SKM-1 (cell line): ENCODE measurements around the gene TNNC2.
"Not testable (repeated sequence)": the region's sequence is repeated elsewhere in the genome, so short reads cannot be mapped to it uniquely, and the experiment has no call there.

Experiments
- DNase-seq: peaks from one replicate; lab custom pipeline; 2025; ENCODE audit not compliant: unreplicated experiment; lab: John Stamatoyannopoulos, UW

Gene TNNC2

DNA sequence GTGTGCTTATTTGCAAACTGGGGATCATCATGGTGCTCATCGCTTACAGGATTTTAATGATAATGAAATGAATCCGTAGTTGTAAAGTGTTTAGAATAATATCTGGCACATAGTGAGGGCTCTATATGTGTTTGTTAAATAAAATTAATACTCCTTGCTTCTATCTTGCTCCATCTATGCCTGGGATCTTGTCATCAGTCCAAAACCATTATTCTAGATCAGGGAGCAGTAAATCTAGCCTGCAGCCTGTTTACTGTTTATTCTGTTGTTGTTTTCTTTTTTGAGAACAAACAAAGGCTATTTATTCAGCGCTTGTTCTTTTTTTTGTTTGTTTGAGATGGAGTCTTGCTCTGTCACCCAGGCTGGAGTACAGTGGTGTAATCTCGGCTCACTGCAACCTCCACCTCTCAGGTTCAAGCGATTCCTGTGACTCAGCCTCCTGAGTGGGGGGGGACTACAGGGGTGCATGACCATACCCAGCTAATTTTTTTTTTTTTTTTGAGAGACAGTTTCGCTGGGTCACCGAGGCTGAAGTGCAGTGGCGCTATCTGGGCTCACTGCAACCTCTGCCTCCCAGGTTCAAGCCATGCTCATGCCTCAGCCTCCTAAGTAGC is 22.0 kb upstream of the TNNC2 start:
- no peak for DNase-seq

DNA sequence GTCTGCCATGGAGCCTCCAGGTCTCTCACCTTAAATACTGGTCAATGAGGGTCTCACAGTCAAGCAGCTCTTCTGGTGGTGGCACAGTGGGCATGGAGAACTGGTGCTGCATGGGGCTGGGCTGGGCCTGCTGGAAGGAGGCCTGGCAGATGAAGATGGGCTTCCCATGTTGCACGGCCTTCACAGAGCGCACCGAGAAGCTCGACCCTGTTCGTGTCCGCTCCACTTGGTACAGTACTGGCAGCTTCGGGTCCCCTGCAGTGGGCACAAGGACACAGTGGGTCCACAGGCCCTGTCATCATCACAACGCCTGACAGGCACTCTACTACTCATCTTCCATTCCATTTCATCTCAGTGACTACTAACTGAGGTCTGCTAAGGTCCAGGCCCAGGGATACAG is 21.3 kb upstream of the TNNC2 start:
- no peak for DNase-seq

DNA sequence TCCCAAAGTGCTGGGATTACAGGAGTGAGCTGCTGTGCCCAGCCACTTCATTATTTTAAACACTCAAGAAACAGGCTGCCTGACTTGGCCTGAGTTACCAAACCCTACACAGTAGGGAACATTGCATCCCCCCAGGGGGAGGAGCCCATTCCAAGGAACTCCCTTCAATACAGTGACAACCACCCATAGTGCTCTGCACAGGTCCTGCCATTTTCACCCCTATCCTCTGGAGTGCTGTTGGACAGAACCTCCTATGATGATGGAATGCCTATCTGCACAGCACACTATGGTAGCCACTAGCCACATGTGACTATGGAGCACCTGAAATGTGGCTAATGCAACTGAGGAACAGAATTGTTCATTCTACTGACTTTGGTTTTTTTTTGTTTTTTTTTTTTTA is 18.3 kb upstream of the TNNC2 start:
- DNase-seq: no peak

DNA sequence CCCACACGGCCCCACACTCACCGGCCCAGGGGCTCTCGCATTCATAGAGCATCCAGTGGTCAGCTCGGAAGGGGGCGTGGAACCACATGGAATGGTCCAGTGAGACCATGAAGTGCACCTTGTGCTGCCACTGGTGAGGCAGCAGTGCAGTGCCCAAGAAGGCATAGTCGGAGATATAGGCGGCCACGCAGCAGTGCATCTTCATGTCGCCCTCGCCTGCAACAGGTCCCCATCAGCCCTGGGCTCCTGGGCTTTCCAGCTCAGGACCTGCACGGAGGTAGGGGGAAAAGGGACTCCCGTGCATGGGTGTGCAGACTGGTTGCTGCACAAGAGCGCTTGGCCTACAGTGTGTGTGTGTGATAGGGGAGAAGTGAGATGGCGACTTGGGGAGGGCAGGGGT is 16.4 kb upstream of the TNNC2 start:
- no peak for DNase-seq

DNA sequence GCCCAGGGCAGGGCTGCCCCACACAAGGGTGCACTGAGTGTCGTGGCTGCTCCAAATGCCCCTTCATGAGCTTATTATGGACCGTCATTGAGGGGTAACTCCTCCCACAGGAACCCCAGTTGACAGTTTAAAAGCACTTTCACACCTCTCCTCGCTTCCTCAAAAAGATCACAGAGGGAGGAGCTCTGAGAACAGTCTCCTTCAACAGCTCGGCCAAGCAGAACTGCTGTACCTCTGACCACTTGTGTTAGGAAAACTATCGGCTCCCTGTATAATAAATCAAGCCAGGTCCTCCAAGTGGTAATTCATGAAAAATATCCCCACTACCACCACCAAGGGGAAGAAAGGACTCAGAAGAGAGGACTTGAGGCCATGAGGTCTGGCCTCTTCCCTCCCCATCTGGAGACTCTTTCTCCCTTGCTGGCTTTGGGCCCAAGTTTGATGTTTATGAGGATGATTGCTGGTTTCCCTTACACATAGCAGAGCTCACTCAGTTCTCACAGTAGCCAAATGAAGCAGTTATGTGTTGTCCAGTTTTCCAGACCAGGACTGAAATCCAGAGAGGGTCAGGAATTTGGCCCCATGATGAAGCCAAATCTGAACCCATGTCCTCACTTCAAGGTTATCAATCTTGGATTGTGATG is 15.2 kb upstream of the TNNC2 start:
- no peak for DNase-seq

DNA sequence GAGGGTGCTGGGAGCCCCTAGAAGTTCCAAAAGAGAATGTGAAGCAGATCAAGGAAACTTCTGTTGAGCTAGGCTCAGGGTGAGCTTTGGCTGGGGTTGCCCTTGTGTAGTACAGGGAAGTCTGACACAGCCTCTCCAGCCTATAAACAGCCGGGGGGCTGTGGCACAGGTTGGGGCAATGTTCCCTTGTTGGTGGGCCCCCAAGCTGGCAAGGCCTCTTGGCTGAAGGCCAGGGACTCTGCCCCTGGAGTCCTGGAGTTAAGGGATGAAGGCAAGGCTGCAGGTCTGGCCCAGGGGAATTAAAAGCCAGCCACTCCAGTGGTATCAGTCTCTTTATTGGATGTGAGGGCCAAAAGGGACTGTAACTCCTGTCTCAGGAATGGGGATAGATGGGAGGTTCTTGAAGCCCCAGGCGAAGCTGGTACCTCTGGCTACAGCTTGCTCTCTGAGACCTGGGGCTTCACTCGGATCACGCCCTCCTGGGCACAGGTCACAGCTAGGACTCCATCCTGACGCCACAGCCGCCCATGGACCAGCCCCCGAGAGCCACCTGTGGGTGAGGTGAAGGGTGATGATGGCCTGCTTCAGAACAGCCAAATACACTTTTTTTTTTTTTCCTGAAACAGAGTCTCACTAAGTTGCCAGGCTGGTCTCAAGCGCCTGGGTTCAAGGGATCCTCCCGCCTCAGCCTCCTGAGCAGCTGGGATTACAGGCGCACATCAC is 14.5 kb upstream of the TNNC2 start:
- no peak for DNase-seq

DNA sequence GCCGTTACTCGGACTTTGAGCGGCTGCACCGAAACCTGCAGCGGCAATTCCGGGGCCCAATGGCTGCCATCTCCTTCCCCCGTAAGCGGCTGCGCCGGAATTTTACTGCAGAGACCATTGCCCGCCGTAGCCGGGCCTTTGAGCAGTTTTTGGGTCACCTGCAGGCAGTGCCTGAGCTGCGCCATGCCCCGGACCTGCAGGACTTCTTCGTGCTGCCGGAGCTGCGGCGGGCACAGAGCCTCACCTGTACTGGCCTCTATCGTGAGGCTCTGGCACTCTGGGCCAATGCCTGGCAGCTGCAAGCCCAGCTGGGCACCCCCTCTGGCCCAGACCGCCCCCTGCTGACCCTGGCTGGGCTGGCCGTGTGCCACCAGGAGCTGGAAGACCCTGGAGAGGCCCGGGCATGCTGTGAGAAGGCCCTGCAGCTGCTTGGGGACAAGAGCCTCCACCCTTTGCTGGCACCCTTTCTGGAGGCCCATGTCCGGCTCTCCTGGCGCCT is 13.6 kb upstream of the TNNC2 start:
- DNase-seq: no peak

DNA sequence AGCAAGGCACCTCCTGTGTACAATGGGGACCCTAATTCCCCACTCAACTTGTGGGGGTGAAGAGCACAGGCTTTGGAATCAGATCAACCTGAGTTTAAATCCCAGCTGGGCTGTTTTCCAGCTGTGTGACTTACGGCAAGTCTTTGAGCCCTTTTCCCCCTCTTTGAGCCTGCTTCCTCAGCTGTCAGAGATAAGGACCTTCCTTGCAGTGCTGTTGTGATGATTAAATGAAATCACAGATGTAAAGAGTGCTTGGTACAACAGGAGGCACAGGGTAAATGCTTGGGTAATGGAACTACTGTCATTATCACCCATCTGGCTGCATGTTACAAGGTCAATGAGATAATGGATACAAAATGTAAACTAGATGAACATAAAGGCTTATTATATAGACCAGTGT is 9.7 kb upstream of the TNNC2 start:
- no peak for DNase-seq

DNA sequence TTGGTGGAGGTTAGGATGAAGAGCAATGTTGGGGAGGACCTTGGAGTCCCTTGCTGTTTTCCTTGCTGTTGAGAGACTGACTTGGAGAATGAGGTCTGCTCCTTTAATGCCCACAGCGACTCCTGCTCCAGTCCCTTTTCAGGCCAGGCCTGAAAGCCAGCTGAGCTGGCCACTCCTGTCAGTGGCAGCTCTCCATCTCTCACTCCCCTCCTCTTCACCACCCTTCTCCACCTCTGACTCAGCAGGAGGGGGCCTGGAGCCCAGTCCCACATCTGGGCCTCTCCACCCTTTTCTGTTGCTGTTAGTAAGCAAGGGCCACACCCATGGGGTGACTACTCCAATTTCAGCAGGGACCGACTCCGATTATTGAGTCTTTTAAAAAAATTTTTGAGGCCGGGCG is 8.7 kb upstream of the TNNC2 start:
- no peak for DNase-seq

DNA sequence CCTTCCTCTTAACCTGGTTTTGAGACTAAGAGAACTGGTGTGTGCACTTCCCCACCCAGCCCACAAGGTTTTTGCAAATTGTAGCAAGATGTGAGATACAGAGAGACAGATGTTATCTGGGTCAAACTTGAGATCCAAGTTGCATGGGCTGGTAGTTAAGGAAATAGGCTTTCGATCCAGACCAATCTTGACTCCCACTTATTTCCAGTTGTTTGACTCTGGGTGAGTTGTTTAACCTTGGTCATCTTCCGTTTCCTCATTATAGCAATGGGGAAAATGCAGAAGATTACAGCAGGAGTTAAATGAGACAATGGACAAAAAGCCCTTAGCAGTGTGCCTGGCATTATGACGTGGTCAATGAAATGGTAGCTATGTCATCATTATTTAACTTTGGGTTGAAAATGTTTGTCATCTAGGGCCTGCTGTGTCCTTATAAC is 8.2 kb upstream of the TNNC2 start:
- peak; percentile 60 for DNase-seq

DNA sequence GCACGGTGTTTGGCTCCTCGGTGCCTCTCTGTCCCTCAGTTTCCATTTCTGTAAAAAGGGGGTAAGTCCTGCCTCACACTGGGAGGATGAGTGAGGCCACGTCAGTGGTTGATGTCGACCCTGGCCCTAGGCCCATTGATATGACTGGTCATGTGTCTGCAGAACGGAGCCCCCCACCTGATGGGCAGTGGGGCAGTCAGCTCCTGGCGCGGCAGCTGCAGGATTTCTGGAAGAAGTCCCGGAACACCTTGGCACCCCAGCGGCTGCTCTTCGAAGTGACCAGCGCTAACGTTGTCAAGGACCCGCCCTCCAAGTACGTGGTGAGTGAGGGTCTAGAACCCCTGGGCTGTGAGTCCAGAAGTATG is 7.7 kb upstream of the TNNC2 start:
- DNase-seq: no peak

DNA sequence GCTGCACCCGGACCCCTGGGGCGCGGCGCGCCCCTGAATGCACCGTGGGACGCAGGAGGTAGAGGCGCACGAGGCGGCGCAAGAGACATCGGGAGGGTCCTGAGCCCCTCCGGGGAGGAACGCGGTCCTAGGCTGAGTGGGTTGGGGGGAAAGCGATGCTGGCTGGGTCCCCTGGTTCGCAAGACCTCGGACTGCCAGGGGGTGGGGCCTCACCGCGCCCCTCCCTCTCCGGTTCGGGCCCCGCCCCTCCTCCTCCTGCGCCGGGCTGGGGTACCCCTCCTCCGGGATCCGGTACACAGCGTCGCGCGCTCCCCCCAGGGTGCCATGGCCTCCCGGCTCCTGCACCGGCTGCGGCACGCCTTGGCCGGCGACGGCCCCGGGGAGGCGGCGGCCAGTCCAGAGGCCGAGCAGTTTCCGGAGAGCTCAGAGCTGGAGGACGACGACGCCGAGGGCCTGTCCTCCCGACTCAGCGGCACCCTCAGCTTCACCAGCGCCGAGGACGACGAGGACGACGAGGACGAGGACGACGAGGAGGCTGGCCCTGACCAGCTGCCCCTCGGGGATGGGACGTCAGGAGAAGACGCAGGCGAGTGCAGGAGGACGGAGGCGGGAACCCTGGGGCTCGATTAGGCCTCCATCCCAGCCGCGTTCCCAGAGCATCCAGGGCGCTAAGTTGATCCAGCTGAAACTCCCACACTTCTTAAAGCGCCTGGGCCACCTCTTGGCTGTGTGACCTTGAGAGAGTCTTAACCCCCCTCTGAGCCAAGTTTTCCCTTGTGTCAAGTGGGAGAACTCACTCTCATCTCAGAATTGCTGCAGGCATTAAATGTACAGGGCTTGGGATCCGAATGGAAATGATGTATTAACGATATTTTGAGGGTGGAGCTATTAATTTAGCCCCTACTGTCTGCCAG is 7.0 kb upstream of the TNNC2 start:
- no peak for DNase-seq

DNA sequence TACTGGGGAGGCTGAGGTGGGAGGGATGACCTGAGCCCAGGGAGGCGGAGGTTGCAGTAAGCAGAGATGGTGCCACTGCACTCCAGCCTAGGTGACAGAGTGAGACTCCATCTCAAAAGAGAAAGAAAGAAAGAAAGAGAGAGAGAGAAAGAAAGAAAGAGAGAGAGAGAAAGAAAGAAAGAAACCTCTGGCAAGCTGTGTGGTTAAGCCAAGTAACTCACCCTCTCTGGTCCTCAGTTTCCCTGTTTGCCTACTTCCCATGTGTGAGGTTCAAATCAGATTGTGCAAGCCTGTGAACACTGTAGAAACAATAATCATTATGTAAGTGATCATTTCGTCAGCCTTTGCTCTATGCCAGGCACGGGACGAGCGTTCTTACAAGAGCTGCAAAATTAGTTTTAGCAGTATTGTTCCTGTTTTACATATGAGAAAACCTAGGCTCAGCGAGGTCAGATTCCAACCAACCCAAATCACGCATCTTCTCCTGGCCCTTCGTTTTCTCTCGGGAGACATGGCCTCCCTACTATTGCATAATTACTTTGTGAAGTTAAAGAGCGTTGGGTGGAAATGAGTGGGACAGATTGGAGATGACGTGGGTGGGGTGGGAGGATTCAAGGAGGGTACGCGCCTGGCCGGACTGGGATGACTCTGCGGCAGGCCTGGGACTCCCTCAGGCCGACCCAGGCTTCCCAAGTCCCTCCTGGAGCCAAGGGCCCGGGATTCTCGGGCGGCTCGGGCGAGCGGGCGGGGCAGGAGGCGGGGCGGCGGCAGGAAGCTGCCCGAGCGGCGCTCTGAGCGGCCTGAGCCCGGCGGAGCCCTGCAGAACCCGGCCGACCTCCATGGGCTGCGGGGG is 6.1 kb upstream of the TNNC2 start, which contains the start of gene SNX21:
Gene SNX21 (plus strand): TSS at position 770 of the 853 bp plus-strand sequence. CDS start 121 bp downstream, outside the sequence.
- DNase-seq: peak; percentile 69

DNA sequence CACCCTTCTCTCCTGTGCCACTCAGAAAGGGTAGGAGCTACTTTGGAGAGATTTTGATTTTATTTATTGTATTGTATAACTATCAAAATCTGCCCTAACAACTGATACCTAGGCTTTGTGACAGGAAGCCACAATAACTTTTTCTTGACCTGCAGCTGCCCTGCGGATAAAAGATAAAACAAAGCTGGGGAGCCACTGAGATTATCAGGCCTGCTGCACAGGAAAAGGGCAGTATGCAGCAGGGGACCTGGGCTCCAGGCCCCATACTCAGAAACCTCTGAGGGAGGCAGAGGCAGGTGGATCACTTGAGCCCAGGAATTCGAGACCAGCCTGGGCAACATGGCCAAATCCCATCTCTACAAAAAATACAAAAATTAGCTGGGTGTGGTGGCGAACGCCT is 5.5 kb upstream of the TNNC2 start:
- DNase-seq: no peak

DNA sequence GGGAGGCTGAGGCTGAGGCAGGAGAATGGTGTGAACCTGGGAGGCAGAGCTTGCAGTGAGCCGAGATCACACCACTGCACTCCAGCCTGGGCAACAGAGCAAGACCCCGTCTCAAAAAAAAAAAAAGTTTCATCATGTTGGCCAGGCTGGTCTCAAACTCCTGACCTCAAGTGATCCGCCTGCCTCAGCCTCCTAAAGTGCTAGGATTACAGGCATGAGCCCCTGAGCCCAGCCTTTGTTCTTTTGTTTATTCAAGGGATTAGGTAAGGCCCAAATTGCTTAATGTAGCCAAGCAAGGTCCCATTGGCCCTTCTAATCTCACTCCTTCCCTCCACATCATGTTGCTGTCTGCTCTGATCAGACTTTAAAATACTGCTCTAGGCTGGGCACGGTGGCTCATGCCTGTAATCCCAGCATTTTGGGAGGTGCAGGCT is 2.6 kb upstream of the TNNC2 start:
- DNase-seq: not testable (repeated sequence)

DNA sequence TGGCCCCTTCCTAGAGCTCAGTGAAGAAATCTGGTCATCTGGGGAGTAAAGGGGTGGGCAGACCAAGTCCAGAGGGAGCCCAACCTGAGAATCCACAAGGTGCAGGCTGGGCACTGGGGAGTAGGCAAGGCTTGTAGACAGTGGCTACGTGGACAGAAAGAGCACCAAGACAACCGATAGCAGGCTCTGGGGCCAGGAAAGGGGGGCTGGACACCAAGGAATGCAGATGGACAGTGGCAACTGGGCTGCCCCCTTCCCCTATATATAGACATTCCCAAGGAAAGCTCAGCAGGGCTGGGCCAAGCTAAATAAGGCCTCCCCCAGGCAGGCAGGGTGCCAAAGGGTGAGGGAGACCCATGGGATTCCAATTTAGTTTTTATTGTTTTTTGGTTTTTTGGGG is 1.5 kb upstream of the TNNC2 start:
- no peak for DNase-seq

DNA sequence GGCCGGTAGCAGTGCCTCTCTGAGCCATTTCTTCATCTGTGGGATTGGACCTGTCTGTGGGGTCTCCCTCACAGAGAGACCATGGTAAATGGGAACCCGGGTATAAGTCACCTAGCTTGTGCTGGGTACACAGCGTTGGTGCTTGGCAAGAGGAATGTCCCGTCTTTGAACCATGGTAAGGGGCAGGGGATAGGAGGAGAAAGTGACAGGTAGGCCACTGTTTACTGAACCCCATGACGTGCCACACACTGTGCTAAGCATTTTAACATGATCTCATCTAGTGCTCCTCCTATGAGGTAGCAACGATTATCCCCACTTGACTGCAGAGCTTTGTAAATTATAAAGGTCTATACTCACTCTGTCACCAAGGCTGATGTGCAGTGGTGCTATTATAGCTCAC is 600 bp upstream of the TNNC2 start:
- no peak for DNase-seq

DNA sequence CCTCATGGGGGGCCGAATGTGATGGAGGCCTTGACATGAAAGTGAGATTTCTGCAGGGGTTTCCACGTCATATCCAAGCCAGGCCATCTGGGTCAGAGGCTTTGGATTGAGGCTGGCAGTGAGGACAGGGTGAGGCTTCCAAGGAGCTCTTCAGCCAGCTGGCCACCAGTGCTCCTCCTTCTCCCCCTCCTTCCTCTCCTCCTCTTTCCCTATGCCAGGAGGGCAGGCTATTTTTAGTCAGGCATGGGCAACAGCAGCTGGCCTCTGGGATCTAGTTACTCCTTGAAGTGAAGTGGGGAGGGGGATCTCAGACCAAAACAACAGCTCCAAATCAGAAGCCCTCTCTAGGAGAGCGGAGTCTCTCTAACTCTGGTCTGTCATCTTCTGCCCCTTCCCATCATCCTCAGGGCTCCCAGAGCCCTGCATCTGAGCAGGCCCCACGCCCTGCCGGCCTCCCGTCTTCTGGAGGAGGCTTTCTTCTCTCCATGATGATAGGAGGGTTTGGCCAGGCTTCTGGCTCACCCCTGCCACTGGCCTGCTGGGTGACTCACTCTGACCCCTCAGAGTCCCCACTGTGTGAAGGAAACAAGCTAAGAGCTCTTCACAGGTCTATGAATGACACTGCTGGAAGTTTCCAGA is 612 bp downstream of the TNNC2 start:
- no peak for DNase-seq

DNA sequence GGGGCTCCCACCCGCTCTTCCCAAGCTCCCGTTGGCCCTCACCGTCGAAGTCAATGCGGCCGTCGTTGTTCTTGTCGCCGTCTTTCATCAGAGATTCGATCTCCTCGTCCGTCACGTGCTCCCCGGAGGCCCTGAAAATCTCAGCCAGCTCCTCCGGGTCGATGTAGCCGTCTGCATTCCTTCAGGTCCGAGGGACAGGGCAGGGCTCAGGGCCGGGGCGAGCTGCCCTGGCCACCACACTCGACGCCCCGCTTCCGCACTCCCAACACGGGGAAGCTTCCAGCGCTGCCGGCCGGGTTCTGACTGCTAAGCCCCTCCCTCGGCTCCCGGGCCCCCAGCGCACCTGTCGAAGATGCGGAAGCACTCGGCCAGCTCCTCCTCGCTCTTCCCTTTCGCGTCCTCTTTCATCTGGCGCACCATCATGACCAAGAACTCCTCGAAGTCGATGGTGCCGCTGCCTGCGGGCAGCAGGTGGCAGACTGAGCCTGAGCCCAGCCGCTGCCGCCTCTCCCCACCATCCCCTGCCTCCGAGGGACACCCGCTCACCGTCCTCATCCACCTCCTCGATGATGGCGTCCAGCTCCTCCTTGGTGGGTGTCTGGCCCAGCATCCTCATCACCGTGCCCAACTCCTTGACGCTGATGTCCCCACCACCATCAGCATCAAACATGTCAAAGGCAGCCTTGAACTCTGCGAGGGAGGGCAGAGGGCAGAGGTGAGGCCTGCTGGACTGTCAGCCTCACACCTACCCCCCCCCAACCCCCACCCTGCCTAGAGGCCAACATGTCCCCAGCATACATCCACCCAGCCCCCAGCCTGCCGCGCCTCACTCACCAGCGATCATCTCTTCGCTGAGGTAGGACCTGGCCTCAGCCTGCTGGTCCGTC is 2.9 kb downstream of the TNNC2 start:
- DNase-seq: no peak
